Measurements from ENCODE around the gene GDI2. TPM values are rescaled to one million over a fixed set of nuclear protein-coding genes. Genes with fewer than 3 reads are reported as not detected.

The GDI2 gene
- total RNA-seq, 1 donor from 2014 or later = 174 TPM

GRCh38 chr10:5764422-5765297 lies 48.6 kb downstream of the GDI2 start:
- no peaks in the 10 kb centered on the region for H3K27me3 ChIP-seq
- H3K4me1 ChIP-seq = no peaks in the 10 kb centered on the region
- no peak for ATAC-seq
- DNase-seq = no peak
- no peaks in the 10 kb centered on the region for H3K9me3 ChIP-seq
- TF ChIP-seq CTCF (IDR thresholded peaks at IDR 0.05) = no peak
- peaks cover 96% of the 10 kb centered on the region for H3K36me3 ChIP-seq
- H3K4me3 ChIP-seq = no peak overlapping the region
- intact Hi-C loops (cut with DNase I) = no loop called here
- H3K27ac ChIP-seq = no peak overlapping the region

- no peak for DNase-seq
- intact Hi-C loops (cut with DNase I) = no loop called here
- TF ChIP-seq CTCF (IDR thresholded peaks at IDR 0.05) = no peak
- no peaks in the 10 kb centered on the region for H3K4me1 ChIP-seq
- no peaks in the 10 kb centered on the region for H3K9me3 ChIP-seq
- peaks cover 100% of the 10 kb centered on the region for H3K36me3 ChIP-seq
- no peak for ATAC-seq
- no peak overlapping the region for H3K4me3 ChIP-seq
- H3K27ac ChIP-seq = no peak overlapping the region
- no peaks in the 10 kb centered on the region for H3K27me3 ChIP-seq
These were observed 50.7 kb downstream of the GDI2 start for GRCh38 chr10:5762531-5762930.

- no peak for ATAC-seq
- intact Hi-C loops (cut with DNase I) = no loop called here
These were observed 52.0 kb downstream of the GDI2 start for GRCh38 chr10:5761220-5761619.

GRCh38 chr10:5760515-5760914 lies 52.7 kb downstream of the GDI2 start:
- no peak for ATAC-seq

More at GRCh38 chr10:5761220-5761619, 52.0 kb downstream of the GDI2 start:
- TF ChIP-seq CTCF (IDR thresholded peaks at IDR 0.05) = no peak
- H3K4me3 ChIP-seq = no peak overlapping the region
- no peak overlapping the region for H3K27ac ChIP-seq
- peaks cover 99% of the 10 kb centered on the region for H3K36me3 ChIP-seq
- H3K9me3 ChIP-seq = no peaks in the 10 kb centered on the region
- no peak for DNase-seq
- H3K4me1 ChIP-seq = no peaks in the 10 kb centered on the region
- no peaks in the 10 kb centered on the region for H3K27me3 ChIP-seq

GRCh38 chr10:5758927-5759326 lies 54.3 kb downstream of the GDI2 start:
- ATAC-seq (no peak), DNase-seq (no peak)
- peaks cover 76% of the 10 kb centered on the region for H3K36me3 ChIP-seq
- H3K4me3 ChIP-seq = no peak overlapping the region
- H3K27ac ChIP-seq = no peak overlapping the region
- no peaks in the 10 kb centered on the region for H3K4me1 ChIP-seq
- no peaks in the 10 kb centered on the region for H3K27me3 ChIP-seq
- intact Hi-C loops (cut with DNase I) = no loop called here
- no peak for TF ChIP-seq CTCF (IDR thresholded peaks at IDR 0.05)
- no peaks in the 10 kb centered on the region for H3K9me3 ChIP-seq

More at GRCh38 chr10:5760515-5760914, 52.7 kb downstream of the GDI2 start:
- Histone ChIP-seq H3K27ac (no peak overlapping the region), H3K4me1 (no peaks in the 10 kb centered on the region), H3K4me3 (no peak overlapping the region), H3K27me3 (no peaks in the 10 kb centered on the region), H3K9me3 (no peaks in the 10 kb centered on the region), H3K36me3 (peaks cover 92% of the 10 kb centered on the region)
- intact Hi-C loops (cut with DNase I) = no loop called here
- no peak for TF ChIP-seq CTCF (IDR thresholded peaks at IDR 0.05)
- no peak for DNase-seq

Data from upper lobe of right lung (tissue), 1 donor.